A549 (cell line): ENCODE data around the gene CDHR4.
"Not testable (repeated sequence)": the region's sequence is repeated elsewhere in the genome, so short reads cannot be mapped to it uniquely, and the experiment has no call there.

Experiments
- CBX2 ChIP-seq: fragments of 200-600 bp; sonication (generic); IDR thresholded peaks from 2 replicates; pipeline ENCODE4 v1.6.1; 2016; ENCODE audit warnings: low read depth, mild to moderate bottlenecking, borderline replicate concordance
- CHD4 ChIP-seq: fragments of 200-600 bp; sonication (generic); IDR thresholded peaks from 2 replicates; pipeline ENCODE4 v1.6.1; 2016; ENCODE audit warnings: antibody characterized with exemption, mild to moderate bottlenecking, borderline replicate concordance
- FOSL2 ChIP-seq, 2 experiments: fragments of 450-650 bp in 1 of 2; fragments of >200 bp in 1 of 2; sonication (Bioruptor Twin) in 1 of 2; formaldehyde crosslinking; IDR thresholded peaks; 2 replicates each; pipeline versions ENCODE4 v1.5.0 to v1.6.1; 2016 to 2020; ENCODE audit warnings: mild to moderate bottlenecking in 1 of 2, moderate library complexity in 1 of 2
- HOXA7 ChIP-seq: fragments of 250-450 bp; sonication (Bioruptor Pico); IDR thresholded peaks from 2 replicates; pipeline ENCODE4 v1.5.0; 2020; ENCODE audit warnings: mild to moderate bottlenecking, moderate library complexity
- NFE2L2 ChIP-seq: fragments of 150-350 bp; conservative IDR thresholded peaks from 2 replicates; pipeline ENCODE4 v1.6.1; 2014; ENCODE audit warnings: low read length
- PBX3 ChIP-seq: IDR thresholded peaks from 2 replicates; pipeline ENCODE4 v1.6.1; 2012
- POLR2A ChIP-seq: IDR thresholded peaks from 2 replicates; pipeline ENCODE4 v1.6.1; 2012; ENCODE audit warnings: mild to moderate bottlenecking, low read length
- POLR2AphosphoS2 ChIP-seq: conservative IDR thresholded peaks from 2 replicates; pipeline ENCODE4 v1.6.1; 2012; ENCODE audit warnings: low read length, improper control_type of control experiment, inconsistent platforms
- RARB ChIP-seq: fragments of 250-450 bp; sonication (Bioruptor Pico); IDR thresholded peaks from 2 replicates; pipeline ENCODE4 v1.8.0; 2021; ENCODE audit warnings: mild to moderate bottlenecking, moderate library complexity
- RFX5 ChIP-seq: fragments of 450-650 bp; IDR thresholded peaks from 2 replicates; pipeline ENCODE4 v1.7.1; 2014; ENCODE audit warnings: antibody characterized with exemption, mild to moderate bottlenecking, moderate library complexity
- TF ChIP-seq, protein P1 (sequence below): fragments of 450-650 bp; IDR thresholded peaks from 2 replicates; pipeline ENCODE4 v1.6.1; 2014; ENCODE audit warnings: antibody characterized with exemption
- TF ChIP-seq, protein P2 (sequence below): fragments of >200 bp; sonication (Bioruptor Twin); formaldehyde crosslinking; IDR thresholded peaks from 3 replicates; pipeline ENCODE4 v1.5.1; 2016
- TF ChIP-seq, protein P3 (sequence below): IDR thresholded peaks from 2 replicates; pipeline ENCODE4 v1.6.1; 2012
- TF ChIP-seq, protein P4 (sequence below): fragments of 150-350 bp; IDR thresholded peaks from 2 replicates; pipeline ENCODE4 v1.6.1; 2014; ENCODE audit warnings: low read depth, mild to moderate bottlenecking, low read length

DNA sequence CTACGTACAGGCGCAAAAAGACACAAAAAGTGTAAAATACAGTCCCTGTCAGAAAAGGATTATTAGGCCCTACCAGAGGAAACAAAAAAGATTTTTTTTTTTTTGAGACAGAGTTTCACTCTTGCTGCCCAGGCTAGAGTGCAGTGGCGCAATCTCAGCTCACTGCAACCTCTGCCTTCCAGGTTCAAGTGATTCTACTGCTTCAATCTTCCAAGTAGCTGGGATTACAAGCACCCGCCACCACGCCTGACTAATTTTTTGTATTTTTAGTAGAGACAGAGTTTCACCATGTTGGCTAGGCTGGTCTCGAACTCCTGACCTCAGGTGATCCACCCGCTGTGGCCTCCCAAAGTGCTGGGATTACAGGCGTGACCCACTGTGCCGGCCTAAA lies 18.7 kb downstream of the CDHR4 start:
- TF ChIP-seq, protein P1, sequence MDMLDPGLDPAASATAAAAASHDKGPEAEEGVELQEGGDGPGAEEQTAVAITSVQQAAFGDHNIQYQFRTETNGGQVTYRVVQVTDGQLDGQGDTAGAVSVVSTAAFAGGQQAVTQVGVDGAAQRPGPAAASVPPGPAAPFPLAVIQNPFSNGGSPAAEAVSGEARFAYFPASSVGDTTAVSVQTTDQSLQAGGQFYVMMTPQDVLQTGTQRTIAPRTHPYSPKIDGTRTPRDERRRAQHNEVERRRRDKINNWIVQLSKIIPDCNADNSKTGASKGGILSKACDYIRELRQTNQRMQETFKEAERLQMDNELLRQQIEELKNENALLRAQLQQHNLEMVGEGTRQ = not testable (repeated sequence)
- TF ChIP-seq, protein P2, sequence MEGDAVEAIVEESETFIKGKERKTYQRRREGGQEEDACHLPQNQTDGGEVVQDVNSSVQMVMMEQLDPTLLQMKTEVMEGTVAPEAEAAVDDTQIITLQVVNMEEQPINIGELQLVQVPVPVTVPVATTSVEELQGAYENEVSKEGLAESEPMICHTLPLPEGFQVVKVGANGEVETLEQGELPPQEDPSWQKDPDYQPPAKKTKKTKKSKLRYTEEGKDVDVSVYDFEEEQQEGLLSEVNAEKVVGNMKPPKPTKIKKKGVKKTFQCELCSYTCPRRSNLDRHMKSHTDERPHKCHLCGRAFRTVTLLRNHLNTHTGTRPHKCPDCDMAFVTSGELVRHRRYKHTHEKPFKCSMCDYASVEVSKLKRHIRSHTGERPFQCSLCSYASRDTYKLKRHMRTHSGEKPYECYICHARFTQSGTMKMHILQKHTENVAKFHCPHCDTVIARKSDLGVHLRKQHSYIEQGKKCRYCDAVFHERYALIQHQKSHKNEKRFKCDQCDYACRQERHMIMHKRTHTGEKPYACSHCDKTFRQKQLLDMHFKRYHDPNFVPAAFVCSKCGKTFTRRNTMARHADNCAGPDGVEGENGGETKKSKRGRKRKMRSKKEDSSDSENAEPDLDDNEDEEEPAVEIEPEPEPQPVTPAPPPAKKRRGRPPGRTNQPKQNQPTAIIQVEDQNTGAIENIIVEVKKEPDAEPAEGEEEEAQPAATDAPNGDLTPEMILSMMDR = not testable (repeated sequence)
- TF ChIP-seq CHD4; CBX2; POLR2AphosphoS2; HOXA7 (CRISPR knock-in tag); PBX3; RFX5; FOSL2 (IDR thresholded peaks at IDR 0.05); FOSL2 (CRISPR knock-in tag; IDR thresholded peaks at IDR 0.05); RARB; POLR2A; NFE2L2: not testable (repeated sequence)
- TF ChIP-seq, protein P3, sequence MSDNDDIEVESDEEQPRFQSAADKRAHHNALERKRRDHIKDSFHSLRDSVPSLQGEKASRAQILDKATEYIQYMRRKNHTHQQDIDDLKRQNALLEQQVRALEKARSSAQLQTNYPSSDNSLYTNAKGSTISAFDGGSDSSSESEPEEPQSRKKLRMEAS = not testable (repeated sequence)
- TF ChIP-seq, protein P4, sequence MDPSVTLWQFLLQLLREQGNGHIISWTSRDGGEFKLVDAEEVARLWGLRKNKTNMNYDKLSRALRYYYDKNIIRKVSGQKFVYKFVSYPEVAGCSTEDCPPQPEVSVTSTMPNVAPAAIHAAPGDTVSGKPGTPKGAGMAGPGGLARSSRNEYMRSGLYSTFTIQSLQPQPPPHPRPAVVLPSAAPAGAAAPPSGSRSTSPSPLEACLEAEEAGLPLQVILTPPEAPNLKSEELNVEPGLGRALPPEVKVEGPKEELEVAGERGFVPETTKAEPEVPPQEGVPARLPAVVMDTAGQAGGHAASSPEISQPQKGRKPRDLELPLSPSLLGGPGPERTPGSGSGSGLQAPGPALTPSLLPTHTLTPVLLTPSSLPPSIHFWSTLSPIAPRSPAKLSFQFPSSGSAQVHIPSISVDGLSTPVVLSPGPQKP = not testable (repeated sequence)
